Neural progenitor cell (in vitro differentiated cells): ENCODE measurements around the gene TPM1. TPM values are rescaled to one million over a fixed set of nuclear protein-coding genes. Genes with fewer than 3 reads are reported as not detected.

Experiments used
- DNase-seq: peaks from one replicate; pipeline ENCODE4 v3.0.0-alpha.2; 2016; ENCODE audit warnings: low spot score
- H2AFZ ChIP-seq: fragments of 200-600 bp; sonication (generic); replicated peaks from 2 replicates; pipeline ENCODE4 v1.6.1; 2016; ENCODE audit warnings: antibody characterized with exemption
- H3F3A ChIP-seq: fragments of 200-600 bp; sonication (generic); 2 replicates; pipeline ENCODE4 v1.6.1; 2016; ENCODE audit warnings: antibody characterized with exemption, low read depth
- H3K27ac ChIP-seq: fragments of 200-600 bp; sonication (generic); 2 replicates; pipeline ENCODE4 v1.5.1; 2016; ENCODE audit warnings: mild to moderate bottlenecking
- H3K27me3 ChIP-seq: fragments of 200-600 bp; sonication (generic); 2 replicates; pipeline ENCODE4 v1.6.1; 2016; ENCODE audit warnings: mild to moderate bottlenecking, moderate library complexity
- H3K36me3 ChIP-seq: fragments of 200-600 bp; sonication (generic); 2 replicates; pipeline ENCODE4 v1.5.1; 2016
- H3K4me1 ChIP-seq: fragments of 200-600 bp; sonication (generic); 2 replicates; pipeline ENCODE4 v1.6.1; 2016; ENCODE audit warnings: mixed run types
- H3K4me2 ChIP-seq: fragments of 200-600 bp; sonication (generic); 2 replicates; pipeline ENCODE4 v1.6.1; 2016
- H3K4me3 ChIP-seq: fragments of 200-600 bp; sonication (generic); 2 replicates; pipeline ENCODE4 v1.5.1; 2016
- H3K79me2 ChIP-seq: fragments of 200-600 bp; sonication (generic); 2 replicates; pipeline ENCODE4 v1.6.1; 2016; ENCODE audit warnings: low read depth
- H3K9ac ChIP-seq: fragments of 200-600 bp; sonication (generic); 2 replicates; pipeline ENCODE4 v1.6.1; 2016
- H3K9me3 ChIP-seq: fragments of 200-600 bp; sonication (generic); 2 replicates; pipeline ENCODE4 v1.5.1; 2016; ENCODE audit warnings: low read depth
- H4K20me1 ChIP-seq: fragments of 200-600 bp; sonication (generic); 2 replicates; pipeline ENCODE4 v1.6.1; 2016; ENCODE audit warnings: low read depth
- H3K27ac Mint-ChIP-seq: 3 replicates; pipeline ENCODE4 v1.8.0; 2021; ENCODE audit warnings: mixed read lengths
- H3K27me3 Mint-ChIP-seq: 2 replicates; pipeline ENCODE4 v1.8.0; 2022; ENCODE audit warnings: low read depth, mild to moderate bottlenecking, inconsistent platforms, moderate library complexity, mixed read lengths; ENCODE audit not compliant: insufficient read depth
- H3K36me3 Mint-ChIP-seq: 3 replicates; pipeline ENCODE4 v1.8.0; 2021; ENCODE audit warnings: mixed read lengths
- H3K4me1 Mint-ChIP-seq: 3 replicates; pipeline ENCODE4 v1.8.0; 2021; ENCODE audit warnings: mixed read lengths
- H3K4me3 Mint-ChIP-seq: 3 replicates; pipeline ENCODE4 v1.8.0; 2021; ENCODE audit warnings: mild to moderate bottlenecking, moderate library complexity, mixed read lengths
- H3K9me3 Mint-ChIP-seq: 3 replicates; pipeline ENCODE4 v1.8.0; 2020; ENCODE audit warnings: mixed read lengths
- CTCF ChIP-seq: fragments of 200-600 bp; sonication (generic); IDR thresholded peaks from 2 replicates; pipeline ENCODE4 v1.5.1; 2017; ENCODE audit warnings: antibody characterized with exemption, mild to moderate bottlenecking
- EZH2 ChIP-seq: fragments of 200-600 bp; sonication (generic); IDR thresholded peaks from 2 replicates; pipeline ENCODE4 v1.6.1; 2017; ENCODE audit warnings: antibody characterized with exemption, mild to moderate bottlenecking, moderate library complexity
- EZH2phosphoT487 ChIP-seq: fragments of 200-600 bp; sonication (generic); IDR thresholded peaks from 2 replicates; pipeline ENCODE4 v1.6.1; 2017; ENCODE audit warnings: antibody characterized with exemption
- total RNA-seq: library from RNA; depleted of rRNA; stranded (reverse); fragments of >200 nt; gene quantifications from 2 replicates; pipeline ENCODE4 v1.2.3, GENCODE V29; 2015; ENCODE audit warnings: low replicate concordance

The TPM1 gene
- total RNA-seq, 1 donor from 2014 or later = 623 TPM

- no peak for DNase-seq
- TF ChIP-seq EZH2phosphoT487 = no peak
- peak; percentile 9 for TF ChIP-seq CTCF
- no peaks in the 10 kb centered on the region for H3K79me2 ChIP-seq
- H3K36me3 ChIP-seq = no peaks in the 10 kb centered on the region
- H3K4me1 ChIP-seq = peaks cover 2% of the 10 kb centered on the region
- H3K27me3 ChIP-seq = no peaks in the 10 kb centered on the region
- H2AFZ ChIP-seq = no peak overlapping the region
- Mint-ChIP-seq H3K9me3 (peaks cover 5% of the 10 kb centered on the region), H3K4me3 (no peak overlapping the region), H3K4me1 (peaks cover 13% of the 10 kb centered on the region), H3K36me3 (peaks cover 2% of the 10 kb centered on the region), H3K27me3 (no peaks in the 10 kb centered on the region), H3K27ac (no peak overlapping the region)
- no peak overlapping the region for H3K4me3 ChIP-seq
- H3K4me2 ChIP-seq = no peak overlapping the region
- no peak overlapping the region for H3K9ac ChIP-seq
- peaks cover 6% of the 10 kb centered on the region for H3F3A ChIP-seq
- H3K27ac ChIP-seq = no peak overlapping the region
- H4K20me1 ChIP-seq = no peaks in the 10 kb centered on the region
- H3K9me3 ChIP-seq = no peaks in the 10 kb centered on the region
Measured at GRCh38 chr15:63035977-63036376, 6.6 kb upstream of the TPM1 start.

GRCh38 chr15:63037976-63038720, 4.4 kb upstream of the TPM1 start:
- peaks cover 6% of the 10 kb centered on the region for H3F3A ChIP-seq
- H3K4me2 ChIP-seq = no peak overlapping the region
- peaks cover 2% of the 10 kb centered on the region for H3K36me3 Mint-ChIP-seq
- no peak overlapping the region for H3K4me3 Mint-ChIP-seq
- no peak overlapping the region for H3K9ac ChIP-seq
- no peak overlapping the region for H3K4me3 ChIP-seq
- H2AFZ ChIP-seq = no peak overlapping the region
- H3K9me3 Mint-ChIP-seq = peaks cover 5% of the 10 kb centered on the region
- H3K27ac Mint-ChIP-seq = no peak overlapping the region
- H3K36me3 ChIP-seq = no peaks in the 10 kb centered on the region
- H3K4me1 ChIP-seq = peaks cover 8% of the 10 kb centered on the region
- peaks cover 23% of the 10 kb centered on the region for H3K4me1 Mint-ChIP-seq
- DNase-seq = no peak
- peaks cover 2% of the 10 kb centered on the region for H4K20me1 ChIP-seq
- no peak overlapping the region for H3K27ac ChIP-seq
- peaks cover 4% of the 10 kb centered on the region for H3K27me3 ChIP-seq
- H3K79me2 ChIP-seq = peaks cover 18% of the 10 kb centered on the region
- no peak for TF ChIP-seq EZH2phosphoT487
- no peaks in the 10 kb centered on the region for H3K9me3 ChIP-seq
- H3K27me3 Mint-ChIP-seq = peaks cover 4% of the 10 kb centered on the region

GRCh38 chr15:63038926-63039673, 3.4 kb upstream of the TPM1 start:
- H3K27me3 Mint-ChIP-seq = peaks cover 4% of the 10 kb centered on the region
- Histone ChIP-seq H3F3A (peaks cover 12% of the 10 kb centered on the region), H3K9ac (no peak overlapping the region), H3K4me2 (no peak overlapping the region), H2AFZ (no peak overlapping the region), H3K9me3 (no peaks in the 10 kb centered on the region), H3K27me3 (peaks cover 4% of the 10 kb centered on the region), H3K4me1 (peaks cover 8% of the 10 kb centered on the region), H4K20me1 (peaks cover 12% of the 10 kb centered on the region), H3K36me3 (no peaks in the 10 kb centered on the region), H3K4me3 (no peak overlapping the region), H3K27ac (no peak overlapping the region), H3K79me2 (peaks cover 28% of the 10 kb centered on the region)
- TF ChIP-seq CTCF = no peak
- TF ChIP-seq EZH2 = no peak
- TF ChIP-seq EZH2phosphoT487 = no peak
- H3K4me3 Mint-ChIP-seq = no peak overlapping the region
- peaks cover 25% of the 10 kb centered on the region for H3K4me1 Mint-ChIP-seq
- H3K36me3 Mint-ChIP-seq = peaks cover 2% of the 10 kb centered on the region
- no peak overlapping the region for H3K27ac Mint-ChIP-seq
- no peak for DNase-seq
- H3K9me3 Mint-ChIP-seq = peaks cover 5% of the 10 kb centered on the region

GRCh38 chr15:63039811-63040210, 2.7 kb upstream of the TPM1 start:
- H3K4me3 Mint-ChIP-seq = no peak overlapping the region
- peaks cover 32% of the 10 kb centered on the region for H3K4me1 Mint-ChIP-seq

More at GRCh38 chr15:63039811-63040210, 2.7 kb upstream of the TPM1 start:
- no peaks in the 10 kb centered on the region for H3K36me3 ChIP-seq
- H3K27ac Mint-ChIP-seq = no peak overlapping the region
- no peak for DNase-seq
- peaks cover 17% of the 10 kb centered on the region for H4K20me1 ChIP-seq
- H2AFZ ChIP-seq = no peak overlapping the region
- peaks cover 8% of the 10 kb centered on the region for H3K4me1 ChIP-seq
- no peak overlapping the region for H3K4me2 ChIP-seq
- H3K9me3 Mint-ChIP-seq = peaks cover 5% of the 10 kb centered on the region
- H3K9ac ChIP-seq = no peak overlapping the region
- no peaks in the 10 kb centered on the region for H3K9me3 ChIP-seq
- H3K36me3 Mint-ChIP-seq = peaks cover 4% of the 10 kb centered on the region
- peaks cover 19% of the 10 kb centered on the region for H3F3A ChIP-seq
- TF ChIP-seq EZH2phosphoT487 = no peak
- no peak for TF ChIP-seq EZH2
- TF ChIP-seq CTCF = no peak
- peaks cover 4% of the 10 kb centered on the region for H3K27me3 ChIP-seq
- H3K79me2 ChIP-seq = peaks cover 32% of the 10 kb centered on the region
- no peak overlapping the region for H3K4me3 ChIP-seq
- peaks cover 4% of the 10 kb centered on the region for H3K27me3 Mint-ChIP-seq
- H3K27ac ChIP-seq = no peak overlapping the region
